GM19239 (cell line): ENCODE data around the gene CYP27B1.

ENCODE experiments used
- DNase-seq: peaks from one replicate; pipeline ENCODE4 v3.0.0; 2011; ENCODE audit warnings: low spot score; ENCODE audit not compliant: insufficient read length
- FAIRE-seq: peaks from 2 replicates; lab custom pipeline; 2011; peaks lifted over from hg19 to GRCh38; lab: Jason Lieb, UNC

The CYP27B1 gene

GRCh38 chr12:57738661-57739237 is 28.1 kb downstream of the CYP27B1 start, which contains the start of gene AGAP2:
AGAP2 (minus strand) TSS chr12:57738742; CDS start chr12:57738246, 496 bp downstream.
- FAIRE-seq (no peak), DNase-seq (no peak)

GRCh38 chr12:57737467-57738460 is 29.1 kb downstream of the CYP27B1 start:
- DNase-seq, result no peak
- no peak for FAIRE-seq

GRCh38 chr12:57736741-57737466 is 30.0 kb downstream of the CYP27B1 start:
- FAIRE-seq (no peak), DNase-seq (no peak)

- DNase-seq, result no peak
- no peak for FAIRE-seq
Measured at GRCh38 chr12:57735952-57736740, 30.7 kb downstream of the CYP27B1 start.

- FAIRE-seq, result no peak
- DNase-seq, result no peak
Measured at GRCh38 chr12:57735198-57735855, 31.6 kb downstream of the CYP27B1 start.

- DNase-seq (no peak), FAIRE-seq (no peak)
Measured at GRCh38 chr12:57734591-57734990, 32.3 kb downstream of the CYP27B1 start.

- DNase-seq (no peak), FAIRE-seq (no peak)
Measured at GRCh38 chr12:57733928-57734327, 33.0 kb downstream of the CYP27B1 start.

- no peak for FAIRE-seq
- DNase-seq, result no peak
Measured at GRCh38 chr12:57732726-57733593, 33.9 kb downstream of the CYP27B1 start.

GRCh38 chr12:57732270-57732669 is 34.6 kb downstream of the CYP27B1 start:
- DNase-seq, result no peak
- no peak for FAIRE-seq

GRCh38 chr12:57731411-57732080 is 35.3 kb downstream of the CYP27B1 start:
- FAIRE-seq, result no peak
- no peak for DNase-seq

- FAIRE-seq, result no peak
- no peak for DNase-seq
Measured at GRCh38 chr12:57730336-57731067, 36.4 kb downstream of the CYP27B1 start.

GRCh38 chr12:57729321-57729844 is 37.5 kb downstream of the CYP27B1 start:
- DNase-seq, result no peak
- FAIRE-seq, result no peak

GRCh38 chr12:57727758-57728395 is 39.0 kb downstream of the CYP27B1 start:
- FAIRE-seq (no peak), DNase-seq (no peak)

- FAIRE-seq (no peak), DNase-seq (no peak)
Measured at GRCh38 chr12:57726884-57727757, 39.8 kb downstream of the CYP27B1 start.

GRCh38 chr12:57726151-57726883 is 40.6 kb downstream of the CYP27B1 start:
- DNase-seq, result no peak
- no peak for FAIRE-seq
